AG09309 (cell line): ENCODE measurements around the gene AMY1C.
"Not testable (repeated sequence)": the region's sequence is repeated elsewhere in the genome, so short reads cannot be mapped to it uniquely, and the experiment has no call there.

ENCODE experiments used
- DNase-seq: peaks from one replicate; pipeline ENCODE4 v3.0.0-alpha.2; 2010; ENCODE audit warnings: low read depth
- H3K4me3 ChIP-seq: 2 replicates; pipeline ENCODE4 v1.5.1; 2011; ENCODE audit warnings: mild to moderate bottlenecking, low read depth, low read length, moderate library complexity; ENCODE audit not compliant: control insufficient read depth
- CTCF ChIP-seq: IDR thresholded peaks from 2 replicates; pipeline ENCODE4 v1.5.1; 2011; ENCODE audit warnings: mild to moderate bottlenecking, low read depth, low read length, inconsistent platforms; ENCODE audit not compliant: insufficient read depth, control insufficient read depth; ENCODE audit errors: missing control alignments

AMY1C gene

DNA sequence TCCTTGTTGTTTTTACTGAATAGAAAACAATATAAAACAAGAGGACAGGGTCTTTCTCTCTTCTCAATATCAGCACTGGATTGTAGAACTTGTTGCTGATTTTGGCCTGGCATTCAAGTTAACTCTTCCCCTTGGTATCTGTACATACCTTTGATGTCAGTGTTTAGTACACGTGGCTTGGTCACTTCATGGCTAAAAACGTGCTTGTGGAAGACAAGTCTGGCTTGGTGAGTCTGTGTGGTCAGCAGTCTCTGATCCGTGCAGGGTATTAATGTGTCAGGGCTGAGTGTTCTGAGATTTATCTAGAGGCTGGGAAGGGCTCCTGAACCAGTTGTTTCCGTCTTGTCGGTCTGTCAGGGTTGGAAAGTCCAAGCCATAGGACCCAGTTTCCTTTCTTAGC, at the start of gene AMY1C:
Gene AMY1C (plus strand): TSS at position 301 of the 400 bp plus-strand sequence. CDS start 572 bp downstream, outside the sequence.
- H3K4me3 ChIP-seq, DNase-seq: not testable (repeated sequence)

DNA sequence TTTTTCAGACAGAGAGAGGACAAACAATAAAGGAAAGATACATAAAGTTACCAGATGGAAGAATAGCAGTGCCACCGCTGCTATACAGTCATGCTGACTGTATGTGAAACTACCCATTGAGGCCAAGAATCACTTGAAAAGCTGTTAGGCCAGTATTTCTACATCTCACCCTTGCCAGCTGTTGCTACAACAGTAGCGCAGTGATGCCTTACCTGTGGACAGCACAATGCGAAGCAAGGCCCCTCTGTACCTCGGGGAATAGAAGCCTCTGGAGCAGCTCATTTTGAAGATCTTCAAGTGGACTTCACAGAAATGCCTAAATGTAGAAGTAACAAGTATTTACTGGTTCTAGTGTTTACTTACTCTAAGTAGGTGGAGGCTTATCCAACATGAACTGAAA, 49.0 kb upstream of the AMY1C start:
- H3K4me3 ChIP-seq, DNase-seq: not testable (repeated sequence)

GRCh38 chr1:103701256-103701655, 48.4 kb upstream of the AMY1C start:
- H3K4me3 ChIP-seq, DNase-seq: not testable (repeated sequence)

GRCh38 chr1:103707670-103708069, 42.0 kb upstream of the AMY1C start:
- H3K4me3 ChIP-seq, DNase-seq: not testable (repeated sequence)

DNA sequence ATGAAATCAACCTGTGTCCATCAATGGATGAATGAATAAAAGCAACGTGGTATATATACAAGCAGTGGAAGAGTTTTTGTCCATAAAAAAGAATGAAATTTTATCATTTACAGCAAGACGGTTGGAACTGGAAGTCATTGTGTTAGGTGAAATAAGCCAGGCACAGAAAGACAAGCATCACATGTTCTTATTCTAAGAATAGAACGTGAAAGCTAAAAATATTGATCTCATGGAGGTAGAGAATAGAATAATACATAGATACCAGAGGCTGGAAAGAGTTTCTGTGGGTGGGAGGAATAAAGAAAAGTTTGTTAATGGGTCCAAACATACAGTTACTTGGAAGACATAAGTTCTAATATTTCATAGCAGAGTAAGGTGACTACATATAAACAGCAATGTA, 39.3 kb upstream of the AMY1C start:
- DNase-seq, H3K4me3 ChIP-seq: not testable (repeated sequence)

DNA sequence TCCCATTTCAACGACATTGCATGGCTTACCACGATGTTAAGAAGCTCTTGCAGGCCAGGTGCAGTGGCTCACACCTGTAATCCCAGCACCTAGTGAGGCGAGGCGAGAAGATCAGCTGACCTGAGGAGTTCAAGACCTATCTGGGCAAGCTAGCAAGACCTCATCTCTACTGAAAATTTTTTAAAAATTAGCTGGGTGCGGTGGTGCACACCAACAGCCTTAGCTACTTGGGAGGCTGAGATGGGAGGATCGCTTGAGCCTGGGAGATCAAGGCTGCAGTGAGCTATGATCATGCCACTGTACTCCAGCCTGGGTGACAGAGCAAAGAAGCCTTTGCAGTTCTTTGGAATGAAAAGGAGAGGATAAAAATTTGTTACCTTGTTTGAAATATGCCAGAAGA, 32.3 kb upstream of the AMY1C start:
- H3K4me3 ChIP-seq, DNase-seq: not testable (repeated sequence)

GRCh38 chr1:103721473-103721872, 28.2 kb upstream of the AMY1C start:
- H3K4me3 ChIP-seq, DNase-seq: not testable (repeated sequence)

DNA sequence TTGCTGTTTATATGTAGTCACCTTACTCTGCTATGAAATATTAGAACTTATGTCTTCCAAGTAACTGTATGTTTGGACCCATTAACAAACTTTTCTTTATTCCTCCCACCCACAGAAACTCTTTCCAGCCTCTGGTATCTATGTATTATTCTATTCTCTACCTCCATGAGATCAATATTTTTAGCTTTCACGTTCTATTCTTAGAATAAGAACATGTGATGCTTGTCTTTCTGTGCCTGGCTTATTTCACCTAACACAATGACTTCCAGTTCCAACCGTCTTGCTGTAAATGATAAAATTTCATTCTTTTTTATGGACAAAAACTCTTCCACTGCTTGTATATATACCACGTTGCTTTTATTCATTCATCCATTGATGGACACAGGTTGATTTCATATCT, 14.4 kb upstream of the AMY1C start:
- not testable (repeated sequence) for DNase-seq, H3K4me3 ChIP-seq

DNA sequence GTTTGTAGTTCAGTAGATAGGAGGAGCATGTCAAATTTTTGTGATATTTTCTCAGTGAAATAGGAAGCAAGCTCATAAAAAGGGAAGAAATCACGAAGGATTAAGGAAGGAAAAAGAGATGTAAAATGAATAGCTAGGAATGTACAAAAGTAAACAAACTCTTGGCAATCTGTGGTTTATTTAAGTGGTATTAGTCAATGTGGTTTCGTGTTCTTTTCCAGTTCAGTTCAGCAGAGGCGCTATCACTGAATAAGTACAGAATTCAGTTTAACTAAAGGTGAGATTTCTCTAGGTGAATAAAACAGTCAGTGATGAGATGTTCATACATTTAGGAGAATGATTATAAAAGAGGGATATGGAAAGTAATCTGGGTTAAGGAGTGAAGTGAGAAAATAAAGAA, 11.7 kb upstream of the AMY1C start:
- DNase-seq, result not testable (repeated sequence)

DNA sequence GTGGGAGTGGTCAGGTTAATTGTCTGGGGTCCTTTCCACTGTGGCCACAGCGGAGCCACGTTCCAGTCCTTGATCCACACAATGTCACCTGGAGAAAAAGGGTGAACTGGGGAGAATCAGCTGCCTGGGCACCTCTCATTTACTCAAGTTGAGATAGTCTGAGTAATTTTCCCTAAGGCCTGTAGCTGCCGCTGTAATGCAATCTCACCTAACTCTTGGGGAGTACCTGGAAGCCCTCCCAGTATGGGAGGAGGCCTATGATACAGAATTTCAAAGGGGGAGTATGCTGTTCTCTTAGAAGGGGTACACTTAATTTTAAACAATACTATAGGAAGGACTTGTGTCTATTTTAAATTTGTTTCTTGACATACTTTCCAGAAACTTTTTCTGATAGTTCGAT, 5.2 kb upstream of the AMY1C start:
- DNase-seq, H3K4me3 ChIP-seq: not testable (repeated sequence)

More for the DNA sequence above, 11.7 kb upstream of the AMY1C start:
- H3K4me3 ChIP-seq, result not testable (repeated sequence)

DNA sequence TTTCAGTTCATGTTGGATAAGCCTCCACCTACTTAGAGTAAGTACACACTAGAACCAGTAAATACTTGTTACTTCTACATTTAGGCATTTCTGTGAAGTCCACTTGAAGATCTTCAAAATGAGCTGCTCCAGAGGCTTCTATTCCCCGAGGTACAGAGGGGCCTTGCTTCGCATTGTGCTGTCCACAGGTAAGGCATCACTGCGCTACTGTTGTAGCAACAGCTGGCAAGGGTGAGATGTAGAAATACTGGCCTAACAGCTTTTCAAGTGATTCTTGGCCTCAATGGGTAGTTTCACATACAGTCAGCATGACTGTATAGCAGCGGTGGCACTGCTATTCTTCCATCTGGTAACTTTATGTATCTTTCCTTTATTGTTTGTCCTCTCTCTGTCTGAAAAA, 4.7 kb upstream of the AMY1C start:
- DNase-seq, H3K4me3 ChIP-seq: not testable (repeated sequence)

DNA sequence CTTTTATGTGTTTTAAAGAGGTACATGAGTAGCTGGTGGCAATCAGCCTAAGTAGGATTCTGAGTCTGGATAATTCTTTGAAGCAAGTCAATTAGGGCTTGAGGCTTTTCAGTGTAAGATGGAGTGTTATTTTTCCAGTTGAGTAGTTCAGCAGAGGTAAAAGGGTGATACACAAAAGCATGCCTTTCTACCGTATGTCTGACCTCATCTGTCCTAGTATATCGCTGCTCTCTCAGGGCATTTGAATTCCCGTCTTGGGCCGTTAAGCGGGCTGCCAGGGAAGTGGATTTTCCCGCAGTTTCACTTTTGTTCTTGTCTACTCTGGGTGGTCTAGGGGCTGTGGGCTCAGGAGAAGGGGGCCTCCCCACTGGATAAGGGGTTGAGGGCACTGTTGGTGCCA, 1.4 kb upstream of the AMY1C start:
- DNase-seq, H3K4me3 ChIP-seq: not testable (repeated sequence)

DNA sequence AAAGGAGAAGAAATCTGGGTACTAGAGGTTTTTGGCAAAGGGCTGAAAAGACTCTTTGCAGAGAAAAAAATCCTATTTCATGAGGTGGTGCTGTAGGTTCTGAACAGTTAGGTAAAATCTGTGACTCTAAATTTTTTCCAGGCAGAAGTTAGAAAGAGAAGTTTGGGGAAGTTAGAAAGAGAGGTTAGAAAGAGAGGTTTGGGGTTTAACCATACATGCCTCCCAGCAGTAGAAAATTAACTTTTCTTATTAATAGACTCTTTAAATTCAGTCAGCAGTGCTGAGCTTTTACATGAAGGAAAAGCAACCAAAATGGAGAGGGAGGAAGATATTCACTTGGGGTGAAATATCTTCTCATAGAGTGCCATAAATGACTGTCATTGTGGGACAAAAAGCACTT, 12.2 kb downstream of the AMY1C start:
- no peak overlapping the region for H3K4me3 ChIP-seq
- TF ChIP-seq CTCF, result no peak
- no peak for DNase-seq

- no peak overlapping the region for H3K4me3 ChIP-seq
- TF ChIP-seq CTCF, result no peak
- no peak for DNase-seq
These were observed 30.2 kb downstream of the AMY1C start for GRCh38 chr1:103779932-103780331.
